HG03442 (cell line): Measurements from ENCODE around the gene JAML.

Source experiments
- ATAC-seq: cut with Tn5 transposase; IDR thresholded peaks from one replicate; pipeline ENCODE4 v1.9.1; 2021; ENCODE audit warnings: mild to moderate bottlenecking, moderate library complexity; ENCODE audit not compliant: unreplicated experiment

The JAML gene

DNA sequence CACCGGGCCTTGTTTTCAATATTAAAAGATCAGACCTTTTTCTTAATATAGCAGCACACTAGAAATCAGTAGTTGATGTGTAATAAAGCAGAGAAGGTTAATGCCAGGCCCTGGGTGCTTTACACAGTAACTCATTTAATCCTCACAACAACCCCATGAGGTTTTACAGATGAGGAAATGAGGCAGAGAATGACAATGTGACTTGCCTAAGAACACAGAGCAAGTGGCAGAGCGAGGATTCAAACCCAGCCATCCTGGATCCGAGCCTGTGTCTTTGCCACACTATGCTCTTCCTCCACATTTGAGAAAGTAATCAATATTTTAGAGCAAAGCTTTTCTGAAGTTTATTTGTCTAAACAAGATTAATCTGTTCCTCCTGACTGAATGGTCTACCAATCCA is 7.2 kb downstream of the JAML start:
- ATAC-seq: no peak

DNA sequence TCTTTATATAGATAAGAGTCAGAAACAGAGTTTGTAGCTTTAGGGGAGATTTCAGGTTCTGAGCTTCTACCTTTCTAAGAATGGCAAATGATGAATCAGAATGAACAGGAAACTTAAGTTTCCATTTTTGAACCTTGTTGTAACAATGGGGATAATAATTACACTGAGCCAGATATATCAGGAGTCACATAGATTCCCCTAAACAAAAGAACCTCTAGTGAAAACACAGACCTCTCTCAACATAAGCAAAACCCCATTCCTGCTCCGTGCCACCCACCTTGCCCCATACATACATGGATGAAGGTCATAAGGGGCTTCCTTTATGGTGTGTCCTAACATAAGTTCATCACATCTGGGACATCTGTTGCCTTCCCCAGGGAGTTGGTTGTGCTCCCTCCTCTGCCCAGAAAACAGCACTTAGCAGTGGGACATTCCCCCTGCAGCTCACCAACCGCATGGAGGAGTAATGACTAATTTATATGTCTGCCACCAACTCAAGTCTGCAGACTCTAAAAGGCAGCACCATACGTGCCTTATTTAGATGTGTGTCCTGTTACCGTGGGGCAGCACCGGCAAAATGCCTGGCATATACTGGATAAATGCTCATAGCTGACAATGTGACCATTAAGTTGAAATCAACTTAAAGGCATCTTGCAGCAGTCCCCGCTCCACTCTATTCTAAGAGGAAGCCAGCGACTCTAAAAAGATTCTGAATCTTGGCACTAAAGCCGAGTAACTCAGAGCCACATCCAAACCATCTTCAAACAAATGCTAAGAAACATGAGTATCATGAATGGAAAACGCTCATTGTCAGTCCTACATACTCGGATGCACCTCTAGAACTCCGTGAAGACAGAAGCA is 8.0 kb downstream of the JAML start:
- ATAC-seq: peak; percentile 53

DNA sequence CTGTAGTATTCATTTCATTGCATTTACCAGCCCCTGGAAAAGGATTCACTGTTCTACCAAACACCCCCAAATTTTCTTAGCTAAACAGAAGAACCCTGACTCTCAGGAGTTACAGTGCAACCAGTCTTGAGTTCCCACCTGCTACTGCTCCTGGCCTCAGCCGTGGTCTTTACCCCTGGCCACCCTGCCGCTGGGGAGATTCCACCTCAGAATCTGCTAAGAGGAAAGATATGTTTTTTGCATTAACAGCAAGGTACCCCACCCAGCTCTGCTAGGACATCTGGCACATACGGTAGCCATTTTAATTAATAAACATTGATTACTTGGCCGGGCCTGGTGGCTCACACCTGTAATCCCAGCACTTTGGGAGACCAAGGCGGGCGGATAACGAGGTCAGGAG is 9.0 kb downstream of the JAML start:
- no peak for ATAC-seq

DNA sequence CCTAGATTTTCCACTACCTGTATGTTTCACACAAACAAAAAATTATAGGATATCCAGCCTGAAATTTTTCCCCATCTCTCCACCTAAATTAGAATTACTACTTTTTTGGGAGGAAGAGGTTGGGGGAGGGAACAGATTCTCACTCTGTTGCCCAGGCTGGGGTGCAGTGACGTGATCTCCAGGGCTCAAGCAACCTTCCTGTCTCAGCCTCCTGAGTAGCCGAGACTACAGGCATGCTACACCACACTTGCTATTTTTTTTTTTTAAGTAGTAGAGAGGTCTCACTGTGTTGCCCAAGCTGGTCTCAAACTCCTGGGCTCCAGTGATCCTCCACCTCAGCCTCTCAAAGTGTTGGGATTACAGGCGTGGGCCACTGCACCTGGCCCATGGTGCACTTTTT is 9.5 kb downstream of the JAML start:
- ATAC-seq: no peak

DNA sequence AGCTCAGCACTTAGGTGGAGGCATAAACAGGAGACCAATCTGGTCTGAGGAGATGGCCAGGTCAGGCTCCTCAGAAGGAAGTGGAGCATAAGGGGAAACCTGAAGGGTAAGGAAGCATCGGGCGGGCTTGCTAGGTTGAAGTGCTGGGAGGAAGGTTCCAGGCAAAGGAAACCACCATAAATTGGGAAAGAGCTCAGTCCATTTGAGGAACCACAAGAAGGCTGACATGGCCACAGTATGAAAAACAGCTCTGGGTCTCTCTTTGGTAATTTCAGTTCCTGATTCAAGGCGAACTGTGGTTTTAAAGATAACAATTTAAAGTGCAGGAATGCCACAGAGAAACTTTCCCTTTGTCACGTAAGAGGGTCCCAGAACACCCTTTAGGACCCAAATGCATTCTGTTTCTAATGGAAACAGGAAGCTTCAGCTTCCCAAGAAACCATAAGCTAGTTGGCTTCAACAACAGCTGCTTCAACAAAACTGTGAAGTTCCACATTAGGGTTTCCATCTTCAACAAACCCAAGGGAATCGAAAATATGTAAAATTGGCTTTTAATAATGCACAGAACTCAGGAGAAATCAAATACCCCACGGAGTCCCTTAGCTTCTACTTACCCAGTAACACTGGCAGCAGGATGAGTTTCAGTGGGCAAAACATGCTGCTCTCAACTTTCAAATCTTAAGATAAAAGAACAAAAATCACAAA is 10.4 kb downstream of the JAML start:
- ATAC-seq: no peak

- ATAC-seq: no peak
Observed at GRCh38 chr11:118213781-118214180, 11.0 kb downstream of the JAML start.

GRCh38 chr11:118213201-118213600 is 11.6 kb downstream of the JAML start:
- ATAC-seq: no peak

GRCh38 chr11:118212781-118213191 is 12.0 kb downstream of the JAML start:
- ATAC-seq: no peak

DNA sequence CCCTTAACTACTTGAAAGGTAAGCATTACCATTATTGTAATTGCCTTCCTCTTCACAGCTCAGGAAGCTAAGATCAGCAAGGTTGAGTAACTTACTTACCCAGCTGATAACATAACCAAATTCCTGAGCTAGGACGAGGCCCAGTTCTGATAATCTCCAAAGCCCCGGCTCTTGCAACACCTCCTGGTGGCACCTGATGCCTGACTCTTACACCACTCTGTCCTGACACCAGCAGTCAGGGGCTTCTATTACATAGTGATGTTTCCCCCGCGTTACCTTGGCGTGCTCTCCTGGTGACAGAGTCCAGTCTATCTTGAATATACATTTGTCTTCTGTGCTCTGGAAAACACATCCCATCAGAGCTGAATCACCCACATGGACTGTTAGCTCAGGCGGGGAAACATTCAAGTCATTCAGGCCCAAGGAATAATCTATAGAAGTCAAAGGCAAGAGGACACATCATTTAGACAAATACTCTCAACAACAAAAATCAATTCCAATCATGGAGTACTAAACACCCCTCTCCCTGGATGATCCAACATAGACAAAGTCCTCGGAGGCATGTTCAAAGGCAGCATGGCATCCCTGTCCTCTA is 12.6 kb downstream of the JAML start:
- ATAC-seq: no peak

- ATAC-seq: no peak
Observed at GRCh38 chr11:118211006-118211405, 13.8 kb downstream of the JAML start.

- no peak for ATAC-seq
Observed at GRCh38 chr11:118210323-118210722, 14.5 kb downstream of the JAML start.

DNA sequence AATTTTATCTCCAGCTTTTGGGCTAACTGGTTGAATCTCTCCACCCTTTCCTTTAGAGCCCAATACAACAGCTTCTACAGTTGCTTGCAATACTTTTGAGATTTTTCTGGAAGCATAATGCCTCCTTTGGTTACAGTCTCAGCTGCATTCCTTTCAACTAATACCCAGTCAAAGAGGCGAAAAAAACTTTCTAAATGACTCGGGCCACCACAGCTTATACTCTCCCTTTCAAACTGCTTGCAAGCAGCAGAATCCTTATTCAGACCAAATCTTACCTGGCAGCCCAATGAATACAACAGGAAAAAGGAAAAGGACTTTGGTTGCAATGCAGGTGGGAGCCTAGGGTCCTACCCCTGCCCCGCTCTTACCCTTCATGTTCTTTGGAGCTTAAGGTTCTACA is 15.8 kb downstream of the JAML start:
- ATAC-seq: no peak

DNA sequence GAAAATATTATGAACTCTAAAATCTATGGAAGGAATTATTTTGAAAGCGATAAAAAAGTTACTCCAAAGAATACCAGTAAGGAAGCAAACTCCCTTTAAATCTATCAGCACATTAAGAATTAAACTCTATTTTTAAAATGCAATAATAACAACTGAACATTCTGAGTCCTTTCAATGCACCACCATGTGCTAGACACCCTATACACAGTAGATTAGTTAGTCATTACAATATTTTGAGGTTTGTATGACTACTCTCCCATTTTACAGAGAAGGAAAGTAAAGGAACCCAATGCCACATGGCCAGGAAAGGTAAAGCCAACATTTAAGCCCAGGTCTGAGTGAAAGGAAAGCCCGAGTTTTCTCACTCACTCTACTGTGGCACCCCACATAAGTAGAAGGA is 17.7 kb downstream of the JAML start:
- no peak for ATAC-seq

DNA sequence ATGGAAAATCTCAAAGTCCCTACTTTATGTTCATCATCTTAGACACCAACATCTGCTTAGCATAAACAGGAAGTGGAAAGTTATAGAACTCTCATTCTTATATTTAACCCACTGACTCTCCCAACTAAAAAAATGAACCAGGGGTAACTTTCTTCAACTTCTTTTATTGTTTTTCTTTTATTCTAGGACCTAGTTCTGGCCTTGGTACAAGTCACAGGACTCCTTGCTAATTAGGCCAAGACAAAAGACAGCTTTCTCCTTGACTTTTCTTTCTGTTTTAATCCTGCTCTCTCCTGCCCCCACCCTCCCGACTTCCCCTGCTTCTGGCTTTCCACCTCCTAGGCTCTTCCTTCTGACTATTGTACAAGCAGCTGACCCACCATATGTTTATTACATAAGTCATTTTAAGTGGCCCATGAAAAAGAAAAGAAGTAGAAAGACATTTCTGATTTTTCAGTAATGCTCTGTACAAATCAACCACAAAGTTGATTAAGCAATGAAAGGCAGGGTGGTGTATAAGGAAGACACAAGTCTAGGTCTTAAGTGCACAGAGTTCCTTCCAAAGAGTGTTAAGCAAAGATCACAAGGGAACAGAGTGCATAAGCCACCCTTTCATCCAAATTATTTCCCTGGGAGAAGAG is 18.3 kb downstream of the JAML start:
- ATAC-seq: no peak

GRCh38 chr11:118205606-118206378 is 19.0 kb downstream of the JAML start:
- ATAC-seq: no peak

DNA sequence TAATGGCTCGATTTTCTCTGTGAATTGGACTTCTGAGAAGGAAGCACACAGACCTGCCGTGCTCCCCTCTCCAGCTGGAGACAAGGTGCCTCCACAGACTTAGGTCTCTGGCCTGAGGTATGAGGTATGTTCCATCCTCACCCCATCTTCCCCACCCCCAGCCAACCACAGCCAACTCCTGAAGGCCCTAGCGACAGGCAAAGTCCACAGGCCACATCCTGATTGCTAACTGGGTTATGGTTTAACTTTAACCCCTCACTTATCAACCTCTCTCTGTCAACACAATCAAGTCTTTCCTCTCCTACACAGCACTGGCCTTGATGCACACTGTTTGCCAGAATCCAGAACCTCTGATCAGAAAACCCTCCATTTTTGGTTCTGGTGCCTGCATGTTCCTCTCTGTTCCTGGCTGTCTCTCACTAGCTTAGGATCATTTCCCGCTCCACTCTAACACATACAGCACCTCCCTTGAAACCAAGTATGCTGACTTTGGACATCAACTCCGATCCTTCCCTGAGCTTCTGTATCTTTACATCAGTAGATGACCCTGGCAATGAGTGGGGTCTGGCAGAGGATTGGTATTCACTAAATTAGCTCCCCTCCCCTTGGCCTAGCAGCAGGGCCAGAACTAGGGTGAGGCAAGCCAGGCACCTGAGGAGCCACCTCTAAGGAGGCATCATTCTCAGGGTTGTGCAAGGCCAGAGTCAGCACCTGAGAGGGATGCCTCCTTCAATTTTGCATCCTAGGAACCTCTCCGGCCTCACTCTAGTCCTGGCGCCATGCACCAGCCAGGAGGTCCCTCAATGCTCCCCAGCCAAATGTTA is 22.0 kb downstream of the JAML start:
- no peak for ATAC-seq

DNA sequence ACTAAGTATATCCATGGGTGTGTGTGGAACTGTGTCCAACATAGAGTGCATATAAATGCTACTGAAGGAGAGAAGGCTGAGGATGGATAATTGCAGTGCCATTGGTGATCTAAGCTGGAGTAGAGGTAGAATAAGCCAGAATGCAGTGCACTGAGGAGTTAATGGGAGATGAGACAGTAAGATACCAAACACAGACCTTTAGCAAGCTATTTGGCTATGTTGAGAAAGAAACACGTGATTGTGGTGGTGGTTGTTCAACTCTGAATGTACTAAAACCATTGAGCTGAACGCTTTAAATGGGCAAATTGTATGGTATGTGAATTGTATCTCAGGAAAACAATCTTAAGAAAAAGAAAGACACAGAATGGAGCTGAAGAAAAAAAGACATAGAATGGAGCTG is 22.8 kb downstream of the JAML start:
- ATAC-seq: no peak

DNA sequence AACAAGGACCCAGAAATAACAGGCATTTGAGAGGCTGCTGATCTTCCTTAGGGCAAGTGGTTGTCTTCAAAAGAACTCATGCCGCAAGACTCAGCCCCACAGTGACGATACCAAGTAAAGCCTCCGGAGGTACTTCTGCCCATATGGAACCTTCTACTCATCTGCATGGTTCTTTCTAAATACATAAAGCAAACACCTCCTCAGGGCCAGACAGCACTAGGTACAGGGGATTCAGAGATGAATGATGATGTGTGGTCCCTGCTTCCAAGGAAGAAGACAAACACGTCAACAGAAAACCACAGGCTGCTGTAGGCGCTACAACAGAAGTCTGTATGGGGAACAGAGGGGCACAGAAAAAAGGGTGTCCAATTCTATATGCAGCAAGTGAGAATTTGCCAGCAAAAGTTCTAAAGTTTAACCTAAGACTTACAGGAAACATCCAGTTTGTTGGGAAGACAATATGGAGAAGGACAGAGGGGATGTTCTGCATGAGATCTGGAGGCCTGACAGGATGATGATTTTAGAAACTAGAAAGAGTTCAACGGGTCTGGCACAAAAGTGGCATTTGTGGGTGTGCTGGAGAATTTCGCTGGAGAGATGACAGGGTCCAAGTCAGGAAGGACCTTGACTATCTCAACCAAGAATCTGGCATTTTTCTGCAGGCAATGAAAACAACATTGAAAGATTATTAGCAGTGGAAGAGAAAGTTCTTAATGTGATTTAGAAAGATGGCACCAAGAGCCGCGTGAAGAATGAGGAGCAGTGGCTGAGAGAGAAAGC is 23.7 kb downstream of the JAML start:
- no peak for ATAC-seq

- no peak for ATAC-seq
Observed at GRCh38 chr11:118200497-118200896, 24.3 kb downstream of the JAML start.
